ENCODE measurements around the gene C16orf96.

DNA sequence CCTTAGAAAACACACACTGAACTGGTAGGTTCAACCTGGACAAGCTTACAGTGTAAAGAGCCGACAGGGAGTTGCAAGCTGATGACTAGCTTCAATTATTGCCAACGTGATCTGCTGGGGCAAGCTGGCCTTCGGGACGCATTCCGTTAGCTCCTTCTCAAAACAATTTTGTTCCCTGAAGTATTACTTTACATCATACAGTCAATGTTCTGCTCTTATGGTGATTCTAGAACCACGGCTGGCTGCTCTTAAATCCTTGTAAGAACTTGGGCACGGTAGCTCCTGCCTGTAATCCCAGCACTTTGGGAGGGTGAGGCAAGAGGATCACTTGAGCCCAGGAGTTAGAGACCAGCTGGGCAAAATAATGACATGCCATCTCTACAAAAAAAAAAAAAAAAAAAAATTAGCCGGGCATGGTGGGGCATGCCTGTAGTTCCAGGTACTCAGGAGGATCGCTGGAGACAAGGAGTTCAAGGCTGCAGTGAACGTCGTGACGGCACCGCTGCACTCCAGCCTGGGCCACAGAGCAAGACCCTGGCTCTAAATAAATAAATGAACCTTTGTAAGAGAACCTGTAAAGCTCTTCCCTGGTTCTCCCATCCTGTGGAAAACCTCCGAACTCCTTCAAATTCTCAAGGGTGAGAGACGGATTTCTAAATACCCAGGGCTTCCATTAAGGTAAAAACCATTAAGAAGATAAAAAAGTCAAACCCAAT, 19.6 kb upstream of the C16orf96 start:
- TF ChIP-seq, protein P1, sequence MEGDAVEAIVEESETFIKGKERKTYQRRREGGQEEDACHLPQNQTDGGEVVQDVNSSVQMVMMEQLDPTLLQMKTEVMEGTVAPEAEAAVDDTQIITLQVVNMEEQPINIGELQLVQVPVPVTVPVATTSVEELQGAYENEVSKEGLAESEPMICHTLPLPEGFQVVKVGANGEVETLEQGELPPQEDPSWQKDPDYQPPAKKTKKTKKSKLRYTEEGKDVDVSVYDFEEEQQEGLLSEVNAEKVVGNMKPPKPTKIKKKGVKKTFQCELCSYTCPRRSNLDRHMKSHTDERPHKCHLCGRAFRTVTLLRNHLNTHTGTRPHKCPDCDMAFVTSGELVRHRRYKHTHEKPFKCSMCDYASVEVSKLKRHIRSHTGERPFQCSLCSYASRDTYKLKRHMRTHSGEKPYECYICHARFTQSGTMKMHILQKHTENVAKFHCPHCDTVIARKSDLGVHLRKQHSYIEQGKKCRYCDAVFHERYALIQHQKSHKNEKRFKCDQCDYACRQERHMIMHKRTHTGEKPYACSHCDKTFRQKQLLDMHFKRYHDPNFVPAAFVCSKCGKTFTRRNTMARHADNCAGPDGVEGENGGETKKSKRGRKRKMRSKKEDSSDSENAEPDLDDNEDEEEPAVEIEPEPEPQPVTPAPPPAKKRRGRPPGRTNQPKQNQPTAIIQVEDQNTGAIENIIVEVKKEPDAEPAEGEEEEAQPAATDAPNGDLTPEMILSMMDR (IDR thresholded peaks at IDR 0.05), result no peak
- TF ChIP-seq POLR2A (IDR thresholded peaks at IDR 0.05), result no peak
